HepG2 (cell line): ENCODE measurements around the gene WWP2. TPM values are rescaled to one million over a fixed set of nuclear protein-coding genes. Genes with fewer than 3 reads are reported as not detected.

Source experiments
- ATAC-seq: fragments of 200-7000 bp; cut with Tn5 transposase; 3 replicates; pipeline ENCODE4 v1.9.1; 2020; ENCODE audit warnings: mild to moderate bottlenecking, moderate library complexity
- BruUV-seq: library from RNA; stranded (reverse); fragments of 400-500 nt; replicated peaks from 2 replicates; lab custom pipeline; 2021; lab: Mats Ljungman, UMichigan
- CTCF ChIA-PET: fragments of 300-600 bp; formaldehyde crosslinking; extraction: SDS; loops from one replicate; lab custom pipeline; 2021; ENCODE audit warnings: low total read pairs, inconsistent platforms, low intra/inter-chr PET ratio; lab: Yijun Ruan, JAX
- POLR2A ChIA-PET: fragments of 350-600 bp; sonication (Branson Sonifier 250); formaldehyde crosslinking; loops from one replicate; lab custom pipeline; 2020; ENCODE audit warnings: antibody characterized with exemption, inconsistent platforms; lab: Yijun Ruan, JAX
- DNase-seq: peaks from one replicate; pipeline ENCODE4 v3.0.0-alpha.2; 2015; ENCODE audit warnings: low spot score
- FAIRE-seq: peaks from 3 replicates; lab custom pipeline; 2011; peaks lifted over from hg19 to GRCh38; lab: Jason Lieb, UNC
- H2AFZ ChIP-seq: one replicate; pipeline ENCODE4 v1.6.1; 2011; ENCODE audit warnings: low read length, inconsistent platforms
- H3K27ac ChIP-seq: fragments of 300-600 bp; 3 replicates; pipeline ENCODE4 v1.8.0; 2011; ENCODE audit warnings: mixed run types, mild to moderate bottlenecking, mixed read lengths, low read length, inconsistent platforms; ENCODE audit not compliant: insufficient read depth; ENCODE audit errors: extremely low read length
- H3K27me3 ChIP-seq, 2 experiments: fragments of 200-600 bp in 1 of 2; 2 replicates in 1 of 2; 3 replicates in 1 of 2; pipeline versions ENCODE4 v1.6.0 to v1.8.0; 2011; ENCODE audit warnings: low read length in 2 of 2, mild to moderate bottlenecking in 2 of 2, moderate library complexity in 2 of 2, inconsistent platforms in 1 of 2; ENCODE audit not compliant: insufficient read depth in 2 of 2, control insufficient read depth in 1 of 2
- H3K36me3 ChIP-seq, 2 experiments: fragments of 200-600 bp in 1 of 2; replicated peaks in 1 of 2; 2 replicates in 1 of 2; 3 replicates in 1 of 2; pipeline versions ENCODE4 v1.5.1 to v1.8.0; 2011; ENCODE audit warnings: low read length in 2 of 2, inconsistent platforms in 1 of 2; ENCODE audit not compliant: insufficient read depth in 2 of 2, control insufficient read depth in 1 of 2
- H3K4me1 ChIP-seq: 2 replicates; pipeline ENCODE4 v1.5.1; 2012; ENCODE audit warnings: low read length, inconsistent platforms; ENCODE audit not compliant: insufficient read depth
- H3K4me2 ChIP-seq: 2 replicates; pipeline ENCODE4 v1.6.0; 2011; ENCODE audit warnings: low read depth, low read length, inconsistent platforms
- H3K4me3 ChIP-seq, 3 experiments: fragments of 200-600 bp in 1 of 3; sonication (generic), shearing (Covaris generic) in 1 of 3; replicated peaks in 1 of 3; 2 replicates each; pipeline ENCODE4 v1.5.1; 2011 to 2016; ENCODE audit warnings: low read length in 3 of 3, inconsistent platforms in 2 of 3, low read depth in 2 of 3, mild to moderate bottlenecking in 2 of 3, control low read depth in 1 of 3, mixed read lengths in 1 of 3; ENCODE audit not compliant: insufficient read depth in 1 of 3
- H3K79me2 ChIP-seq: one replicate; pipeline ENCODE4 v1.6.1; 2011; ENCODE audit warnings: low read length, inconsistent platforms; ENCODE audit not compliant: insufficient read depth
- H3K9ac ChIP-seq: 2 replicates; pipeline ENCODE4 v1.6.0; 2011; ENCODE audit warnings: mild to moderate bottlenecking, low read depth, low read length, inconsistent platforms; ENCODE audit not compliant: insufficient read depth
- H3K9me3 ChIP-seq: 2 replicates; pipeline ENCODE4 v1.5.1; 2012; ENCODE audit warnings: mild to moderate bottlenecking, low read length
- H4K20me1 ChIP-seq: 2 replicates; pipeline ENCODE4 v1.6.0; 2011; ENCODE audit warnings: inconsistent platforms, mild to moderate bottlenecking, low read length, moderate library complexity; ENCODE audit not compliant: insufficient read depth
- CENPX ChIP-seq: sonication (generic); formaldehyde crosslinking; IDR thresholded peaks from 2 replicates; pipeline ENCODE4 v1.9.0; 2021; ENCODE audit warnings: mild to moderate bottlenecking, missing genetic modification reagents, moderate library complexity
- E2F5 ChIP-seq: sonication (generic); formaldehyde crosslinking; conservative IDR thresholded peaks from 2 replicates; pipeline ENCODE4 v1.4.0; 2020; ENCODE audit warnings: missing genetic modification reagents
- GTF2F1 ChIP-seq: fragments of 150-350 bp; IDR thresholded peaks from 2 replicates; pipeline ENCODE4 v1.6.1; 2014; ENCODE audit warnings: low read length
- NCOA5 ChIP-seq: sonication (generic); formaldehyde crosslinking; IDR thresholded peaks from 2 replicates; pipeline ENCODE4 v1.4.0; 2020; ENCODE audit warnings: missing genetic modification reagents
- RARG ChIP-seq: sonication (generic); formaldehyde crosslinking; IDR thresholded peaks from 2 replicates; pipeline ENCODE4 v1.4.0; 2020; ENCODE audit warnings: low read depth, mild to moderate bottlenecking, missing genetic modification reagents
- SMC3 ChIP-seq: IDR thresholded peaks from 2 replicates; pipeline ENCODE4 v1.6.1; 2011; ENCODE audit warnings: low read length, improper control_type of control experiment
- ZNF136 ChIP-seq: sonication (generic); formaldehyde crosslinking; IDR thresholded peaks from 2 replicates; pipeline ENCODE4 v1.8.1; 2022; ENCODE audit warnings: low read depth, mild to moderate bottlenecking, moderate library complexity, missing genetic modification reagents
- ZNF460 ChIP-seq: sonication (generic); formaldehyde crosslinking; IDR thresholded peaks from 2 replicates; pipeline ENCODE4 v1.5.1; 2020; ENCODE audit warnings: missing genetic modification reagents, mild to moderate bottlenecking, borderline replicate concordance
- ZNF614 ChIP-seq: IDR thresholded peaks from 2 replicates; pipeline ENCODE4 v1.6.1; 2018; ENCODE audit warnings: missing biosample characterization, missing genetic modification reagents, inconsistent platforms, borderline replicate concordance
- ZNF670 ChIP-seq: sonication (generic); formaldehyde crosslinking; IDR thresholded peaks from 2 replicates; pipeline ENCODE4 v1.8.0; 2022; ENCODE audit warnings: mild to moderate bottlenecking, missing genetic modification reagents, borderline replicate concordance
- WGBS: methylation state at CpG from one replicate; pipeline ENCODE4 v1.1.6; 2017; ENCODE audit warnings: low lambda C conversion rate; 5-methylcytosine and 5-hydroxymethylcytosine counted together
- in situ Hi-C: cut with HindIII; loops from 2 replicates; pipeline ENCODE4 v1.10.0; 2017; ENCODE audit warnings: low pct_unique_long_range_greater_than_20kb; ENCODE audit not compliant: extremely low pct_ligation_motif_present
- intact Hi-C: fragments of 100-400 bp; cut with micrococcal nuclease; formaldehyde crosslinking; loops from one replicate; pipeline ENCODE4 v1.10.0; 2022; ENCODE audit not compliant: unreplicated experiment
- polyA plus RNA-seq, 8 experiments: library from polyadenylated mRNA; depleted of rRNA in 3 of 8; stranded (reverse) in 7 of 8; unstranded in 1 of 8; fragments of >200 nt; fragmentation: Illumina TruSeq in 4 of 8; extraction: Trizol in 4 of 8; gene quantifications; 2 replicates each; pipeline versions ENCODE4 v1.2.1 to v1.2.3, GENCODE V29; 2011 to 2016; ENCODE audit warnings: low read depth in 4 of 8, missing spikeins in 1 of 8, mixed read lengths in 1 of 8; ENCODE audit not compliant: insufficient read depth in 1 of 8
- total RNA-seq, 5 experiments: library from RNA; depleted of rRNA; stranded (reverse); fragments of >200 nt; fragmentation: Illumina TruSeq; extraction: Trizol; gene quantifications; 2 replicates each; pipeline ENCODE4 v1.2.3, GENCODE V29; 2016; ENCODE audit warnings: low read depth in 1 of 5

The WWP2 gene
- total and polyA plus RNA-seq, 2 of the 13 experiments (the other 11 are each of a cell fraction or from before 2014, with no cell fraction given): 11.4 to 28.2 TPM

GRCh38 chr16:69732101-69732500 lies 30.0 kb upstream of the WWP2 start:
- Histone ChIP-seq H3K9me3 (no peaks in the 10 kb centered on the region), H3K4me3 (no peak overlapping the region), H3K4me2 (no peak overlapping the region), H3K27me3 (no peaks in the 10 kb centered on the region), H3K4me1 (peaks cover 33% of the 10 kb centered on the region), H3K36me3 (no peaks in the 10 kb centered on the region), H4K20me1 (no peaks in the 10 kb centered on the region), H3K79me2 (peaks cover 9% of the 10 kb centered on the region), H2AFZ (no peak overlapping the region), H3K27ac (no peak overlapping the region), H3K9ac (no peak overlapping the region)
- ChIA-PET CTCF (no interaction called here), POLR2A (no interaction called here)
- FAIRE-seq (no peak), DNase-seq (no peak), ATAC-seq (no peak)
- intact Hi-C loops: no loop called here
- in situ Hi-C loops: no loop called here
- BruUV-seq: no TSS peak
- TF ChIP-seq ZNF670 (CRISPR knock-in tag) (no peak), GTF2F1 (no peak), SMC3 (no peak), ZNF614 (CRISPR knock-in tag) (no peak), ZNF460 (no peak), NCOA5 (CRISPR knock-in tag) (no peak), ZNF136 (CRISPR knock-in tag) (no peak), RARG (CRISPR knock-in tag) (no peak), CENPX (CRISPR knock-in tag) (no peak), E2F5 (no peak)
- WGBS: 93% methylated on average over 6 of the region's 6 CpGs
